ENCODE results near the gene CHMP4B. TPM values are rescaled to one million over a fixed set of nuclear protein-coding genes. Genes with fewer than 3 reads are reported as not detected.
"Not testable (repeated sequence)": the region's sequence is repeated elsewhere in the genome, so short reads cannot be mapped to it uniquely, and the experiment has no call there.

CHMP4B gene
- total RNA-seq, 6 donors from 2014 or later = 71.2 to 139 (median 104) TPM

DNA sequence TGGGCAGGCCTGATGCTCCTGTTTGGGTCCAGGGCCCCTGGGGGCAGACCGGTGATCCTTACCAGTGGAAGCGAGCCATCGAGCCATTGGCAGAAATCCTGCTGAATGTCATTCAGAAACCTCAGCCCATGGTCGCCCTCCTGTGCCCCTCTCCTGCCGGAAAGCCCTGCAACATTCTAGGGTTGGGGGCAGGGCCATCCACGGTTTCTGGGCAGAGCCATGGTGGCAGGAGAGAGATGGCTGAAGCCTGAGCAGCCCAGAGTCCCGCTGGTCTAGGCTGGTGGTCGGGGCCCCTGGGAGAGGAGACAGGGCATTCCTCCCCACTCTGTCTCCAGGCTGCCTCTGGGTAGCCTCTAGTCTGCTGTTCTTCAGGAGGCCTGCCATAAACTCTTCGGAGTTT lies 19.6 kb upstream of the CHMP4B start:
- TF ChIP-seq EP300 (IDR thresholded peaks at IDR 0.05) = no peak
- no peak for TF ChIP-seq POLR2AphosphoS5 (IDR thresholded peaks at IDR 0.05)
- no peak for TF ChIP-seq POLR2A (IDR thresholded peaks at IDR 0.05)
- TF ChIP-seq, protein P1, sequence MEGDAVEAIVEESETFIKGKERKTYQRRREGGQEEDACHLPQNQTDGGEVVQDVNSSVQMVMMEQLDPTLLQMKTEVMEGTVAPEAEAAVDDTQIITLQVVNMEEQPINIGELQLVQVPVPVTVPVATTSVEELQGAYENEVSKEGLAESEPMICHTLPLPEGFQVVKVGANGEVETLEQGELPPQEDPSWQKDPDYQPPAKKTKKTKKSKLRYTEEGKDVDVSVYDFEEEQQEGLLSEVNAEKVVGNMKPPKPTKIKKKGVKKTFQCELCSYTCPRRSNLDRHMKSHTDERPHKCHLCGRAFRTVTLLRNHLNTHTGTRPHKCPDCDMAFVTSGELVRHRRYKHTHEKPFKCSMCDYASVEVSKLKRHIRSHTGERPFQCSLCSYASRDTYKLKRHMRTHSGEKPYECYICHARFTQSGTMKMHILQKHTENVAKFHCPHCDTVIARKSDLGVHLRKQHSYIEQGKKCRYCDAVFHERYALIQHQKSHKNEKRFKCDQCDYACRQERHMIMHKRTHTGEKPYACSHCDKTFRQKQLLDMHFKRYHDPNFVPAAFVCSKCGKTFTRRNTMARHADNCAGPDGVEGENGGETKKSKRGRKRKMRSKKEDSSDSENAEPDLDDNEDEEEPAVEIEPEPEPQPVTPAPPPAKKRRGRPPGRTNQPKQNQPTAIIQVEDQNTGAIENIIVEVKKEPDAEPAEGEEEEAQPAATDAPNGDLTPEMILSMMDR (IDR thresholded peaks at IDR 0.05) = no peak
- Histone ChIP-seq H3K4me3 (no peak overlapping the region), H3K4me1 (peaks cover 16 to 45% (median 30%) of the 10 kb centered on the region in 4 donors), H3K27ac (no peak overlapping the region), H3K9me3 (no peaks in the 10 kb centered on the region), H3K27me3 (no peaks in the 10 kb centered on the region), H3K36me3 (peaks cover 0 to 8% (median 6%) of the 10 kb centered on the region in 4 donors)
- no peak for DNase-seq
- WGBS, 2 donors = 89% methylated on average over 9 of the region's 9 CpGs; no CpG with 5 or more reads in 1 of the 2 donors
- no peak for ATAC-seq (ENCODE audit: low FRiP score in 2 of 2)

DNA sequence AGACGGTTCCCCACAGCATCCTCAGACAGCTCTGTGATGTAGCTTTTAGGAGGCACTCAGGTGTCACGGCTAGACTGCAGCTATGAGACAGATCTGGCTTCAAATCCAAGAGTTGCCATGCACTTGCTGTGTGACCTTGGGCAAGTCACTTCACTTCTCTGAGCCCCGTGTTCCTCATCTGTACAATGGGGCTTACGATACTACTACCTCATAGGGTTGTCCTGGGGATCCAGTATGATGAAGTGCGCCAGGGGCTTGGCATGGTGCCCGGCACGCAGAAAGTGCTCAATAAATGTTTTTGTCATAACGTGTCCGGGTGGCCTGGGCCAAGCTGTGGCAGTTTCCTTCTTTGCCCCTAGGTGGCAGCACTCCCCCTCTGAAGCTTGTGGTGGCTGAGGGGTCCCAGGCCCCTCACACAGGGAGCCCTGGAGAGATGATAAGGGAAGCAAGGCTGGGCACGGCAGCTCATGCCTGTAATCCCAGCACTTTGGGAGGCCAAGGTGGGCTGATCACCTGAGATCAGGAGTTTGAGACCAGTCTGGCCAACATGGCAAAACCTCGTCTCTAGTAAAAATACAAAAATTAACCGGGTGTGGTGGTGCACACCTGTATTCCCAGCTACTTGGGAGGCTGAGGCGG lies 19.1 kb upstream of the CHMP4B start:
- Histone ChIP-seq H3K27ac (peak overlapping the region in 1 of 4 donors; percentile 49), H3K9me3 (no peaks in the 10 kb centered on the region), H3K4me1 (peaks cover 16 to 50% (median 35%) of the 10 kb centered on the region in 4 donors), H3K36me3 (peaks cover 0 to 8% (median 6%) of the 10 kb centered on the region in 4 donors), H3K27me3 (no peaks in the 10 kb centered on the region), H3K4me3 (no peak overlapping the region)
- TF ChIP-seq, protein P1 (IDR thresholded peaks at IDR 0.05) = peak; percentile 73 to 89 (median 82)
- no peak for TF ChIP-seq POLR2A (IDR thresholded peaks at IDR 0.05)
- no peak for TF ChIP-seq EP300 (IDR thresholded peaks at IDR 0.05)
- DNase-seq (peak; percentile 50 to 71), ATAC-seq (ENCODE audit: low FRiP score in 2 of 2) (peak in 1 of 2 donors; percentile 64)
- WGBS, 2 donors = 66 to 76% methylated on average over 11 to 13 of the region's 13 CpGs

- Histone ChIP-seq H3K27ac (peak overlapping the region in 3 of 4 donors; percentile 35 to 54 (median 49)), H3K4me1 (peaks cover 16 to 50% (median 36%) of the 10 kb centered on the region in 4 donors)
- DNase-seq; ATAC-seq (ENCODE audit: low FRiP score in 2 of 2); H3K36me3 ChIP-seq; H3K4me3 ChIP-seq; H3K9me3 ChIP-seq; H3K27me3 ChIP-seq: not testable (repeated sequence)
- 61 to 62% methylated on average over 3 of the region's 3 CpGs for WGBS, 2 donors
Observed at GRCh38 chr20:33792598-33792989, 18.6 kb upstream of the CHMP4B start.

DNA sequence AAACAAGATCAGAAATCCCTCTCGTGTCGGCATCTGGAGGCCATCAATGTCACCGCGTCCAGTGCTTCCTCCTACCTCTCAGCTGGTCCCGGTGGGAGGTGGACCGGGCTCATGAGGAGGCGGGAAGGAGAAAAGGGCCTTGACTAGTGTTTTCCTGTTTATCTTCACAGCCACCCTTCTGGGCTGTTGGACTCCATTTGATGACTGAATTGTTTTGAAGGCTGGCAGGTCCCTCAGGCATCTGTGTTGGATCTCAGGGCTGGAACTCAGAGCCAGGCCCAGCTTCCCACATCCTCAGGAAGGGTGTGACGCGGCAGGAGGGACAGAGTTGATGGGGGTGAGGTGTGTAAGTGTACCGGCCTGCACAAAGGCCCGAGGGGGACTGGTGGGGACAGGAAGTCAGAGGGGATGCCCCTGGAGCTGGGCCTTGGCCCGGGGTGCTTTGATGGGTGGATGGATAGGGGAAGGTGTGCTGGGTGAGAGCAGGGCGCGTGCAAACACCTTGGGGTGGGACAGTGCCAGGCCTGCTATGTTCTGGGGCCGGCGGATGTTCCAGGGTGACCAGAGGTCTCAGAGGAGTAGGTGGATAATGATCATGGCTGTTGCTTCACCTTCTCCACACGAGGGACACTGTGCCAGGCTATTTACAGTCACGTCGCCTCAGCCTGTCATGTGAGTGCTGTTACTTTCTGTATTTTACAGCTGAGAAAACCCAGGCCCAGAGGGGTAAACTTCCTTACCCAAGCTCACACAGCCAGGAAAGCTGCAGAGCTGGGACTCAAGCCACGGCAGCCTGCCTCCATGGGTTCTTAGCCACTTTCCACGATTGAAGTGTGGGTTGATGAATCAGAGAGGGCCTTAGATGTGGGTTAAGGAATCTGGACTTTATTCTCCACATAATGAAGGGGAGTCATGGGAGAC lies 17.9 kb upstream of the CHMP4B start:
- H3K4me3 ChIP-seq = no peak overlapping the region
- peak in 1 of 2 donors; percentile 37 for TF ChIP-seq POLR2AphosphoS5 (IDR thresholded peaks at IDR 0.05)
- no peak for TF ChIP-seq EP300 (IDR thresholded peaks at IDR 0.05)
- H3K36me3 ChIP-seq = peaks cover 0 to 8% (median 6%) of the 10 kb centered on the region in 4 donors
- WGBS, 2 donors = 41 to 56% methylated on average over 21 of the region's 21 CpGs
- H3K9me3 ChIP-seq = no peaks in the 10 kb centered on the region
- peak overlapping the region in 3 of 4 donors; percentile 35 to 54 (median 49) for H3K27ac ChIP-seq
- ATAC-seq (ENCODE audit: low FRiP score in 2 of 2) = no peak
- H3K27me3 ChIP-seq = no peaks in the 10 kb centered on the region
- peaks cover 16 to 50% (median 36%) of the 10 kb centered on the region in 4 donors for H3K4me1 ChIP-seq
- peak in 1 of 2 donors; percentile 28 for DNase-seq

DNA sequence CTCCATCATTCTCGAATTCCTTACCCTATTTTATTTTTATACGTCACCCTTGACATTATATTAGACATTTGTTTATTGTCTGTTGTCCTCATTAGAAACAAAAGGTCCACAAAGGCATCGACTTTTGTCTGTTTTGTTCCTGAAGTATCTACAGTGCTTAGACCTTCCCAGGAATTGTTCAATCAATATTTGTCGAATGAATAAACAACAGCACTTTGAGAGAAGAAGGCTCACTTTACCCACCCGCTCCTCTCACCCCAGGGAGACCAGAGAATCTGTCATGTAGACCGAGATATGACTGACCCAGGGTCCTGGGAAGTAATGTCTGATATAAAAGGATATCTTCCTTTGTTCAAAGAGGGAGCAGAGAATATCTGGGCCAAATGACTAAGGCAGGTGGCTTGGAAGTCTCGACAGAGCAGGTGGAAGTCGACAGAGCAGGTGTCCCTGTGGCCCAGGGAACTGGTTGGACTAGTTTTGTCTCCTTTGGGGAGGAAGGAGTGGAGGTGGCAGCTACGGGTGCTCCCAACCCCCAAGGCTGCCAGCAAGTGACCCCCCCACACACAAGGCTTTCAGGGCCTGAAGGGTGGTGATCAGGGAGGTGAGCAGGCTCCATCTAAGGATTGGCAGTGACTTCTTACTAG lies 14.8 kb upstream of the CHMP4B start:
- peak in 1 of 2 donors; percentile 38 for TF ChIP-seq POLR2AphosphoS5 (IDR thresholded peaks at IDR 0.05)
- TF ChIP-seq, protein P1 (IDR thresholded peaks at IDR 0.05) = no peak
- TF ChIP-seq POLR2A (IDR thresholded peaks at IDR 0.05) = no peak
- peak in 1 of 4 donors; percentile 21 for TF ChIP-seq EP300 (IDR thresholded peaks at IDR 0.05)
- H3K27me3 ChIP-seq = no peaks in the 10 kb centered on the region
- no peak overlapping the region for H3K4me3 ChIP-seq
- peak overlapping the region; percentile 48 to 68 (median 56) for H3K27ac ChIP-seq
- WGBS, 2 donors = 49 to 53% methylated on average over 8 to 9 of the region's 9 CpGs
- peaks cover 12 to 34% (median 24%) of the 10 kb centered on the region in 4 donors for H3K4me1 ChIP-seq
- H3K36me3 ChIP-seq = peaks cover 0 to 2% (median 0%) of the 10 kb centered on the region in 4 donors
- H3K9me3 ChIP-seq = no peaks in the 10 kb centered on the region
- DNase-seq (peak in 1 of 2 donors; percentile 77), ATAC-seq (ENCODE audit: low FRiP score in 2 of 2) (peak in 1 of 2 donors; percentile 69)

All from upper lobe of left lung (tissue), 6 donors.